Activated CD8-positive, alpha-beta memory T cell treated with anti-CD3 and anti-CD28 coated beads, Interleukin-2, amount 10 ng/mL, durations not matched to agents 7 days and 5 days (primary cell): ENCODE data around the gene VSX1. TPM values are rescaled to one million over a fixed set of nuclear protein-coding genes. Genes with fewer than 3 reads are reported as not detected.

Source experiments
- ATAC-seq: fragments of 150-1000 bp; cut with Tn5 transposase; one replicate; pipeline ENCODE4 v1.10.0; 2021; ENCODE audit warnings: moderate library complexity
- CTCF ChIA-PET: fragments of 350-600 bp; sonication (Branson Sonifier 250); formaldehyde crosslinking; loops from one replicate; lab custom pipeline; 2021; ENCODE audit warnings: antibody characterized with exemption; lab: Charles Lee
- DNase-seq: peaks from one replicate; pipeline ENCODE4 v3.0.0-alpha.2; 2020
- H3K27ac Mint-ChIP-seq: one replicate; pipeline ENCODE4 v1.8.0; 2021; ENCODE audit warnings: mild to moderate bottlenecking, mixed read lengths
- H3K27me3 Mint-ChIP-seq: one replicate; pipeline ENCODE4 v1.8.0; 2021; ENCODE audit warnings: mixed read lengths
- H3K36me3 Mint-ChIP-seq: one replicate; pipeline ENCODE4 v1.8.0; 2021; ENCODE audit warnings: mild to moderate bottlenecking, mixed read lengths
- H3K4me1 Mint-ChIP-seq: one replicate; pipeline ENCODE4 v1.8.0; 2021; ENCODE audit warnings: mixed read lengths
- H3K4me3 Mint-ChIP-seq: one replicate; pipeline ENCODE4 v1.8.0; 2021; ENCODE audit warnings: mild to moderate bottlenecking, moderate library complexity, mixed read lengths
- H3K9me3 Mint-ChIP-seq: one replicate; pipeline ENCODE4 v1.8.0; 2022; ENCODE audit warnings: low read depth, mixed read lengths
- total RNA-seq, 2 experiments: library from RNA; stranded (reverse); gene quantifications; one replicate each; pipeline ENCODE4 v1.2.3, GENCODE V29; 2021

VSX1 gene
- total RNA-seq, 2 experiments from 2014 or later = not detected

DNA sequence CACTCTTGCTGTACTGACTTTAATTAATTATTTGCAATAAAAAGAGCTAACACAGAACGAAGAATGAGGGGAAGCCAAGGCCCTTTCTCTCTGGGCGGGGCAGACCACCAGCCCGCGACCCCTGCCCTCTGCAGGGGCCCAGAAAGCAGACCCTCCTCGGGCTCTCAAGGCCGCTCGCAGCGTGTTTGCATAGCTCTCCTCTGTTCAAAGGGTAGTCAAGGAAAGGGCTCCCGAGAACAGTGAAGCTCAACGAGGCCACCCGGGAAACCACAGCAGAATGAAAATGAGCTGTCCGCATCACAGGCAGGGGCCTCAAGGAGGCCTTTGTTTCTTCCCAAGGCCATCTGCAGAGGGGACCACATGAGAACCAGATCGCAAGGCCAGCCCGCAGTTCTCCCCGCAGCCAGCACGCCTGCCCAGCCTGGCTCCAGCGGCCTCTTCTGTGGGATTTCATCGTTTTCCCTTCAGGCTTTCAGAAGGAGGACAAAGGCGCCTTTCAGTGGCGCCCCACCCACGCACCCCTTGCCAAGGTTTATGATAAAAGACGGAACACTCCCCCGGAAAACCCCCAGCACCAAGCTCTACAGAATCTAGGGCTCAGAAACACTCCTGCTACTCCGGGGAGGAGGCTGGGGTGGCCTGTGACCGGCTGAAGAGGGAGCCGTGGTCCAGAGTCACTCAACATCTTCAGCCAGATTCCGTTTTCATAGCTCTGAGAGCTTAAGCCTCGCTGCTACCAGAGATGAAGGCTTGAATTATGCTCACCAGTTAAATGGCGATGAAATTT, 49.3 kb downstream of the VSX1 start:
- Mint-ChIP-seq H3K4me3 (no peak overlapping the region), H3K9me3 (no peaks in the 10 kb centered on the region), H3K27ac (no peak overlapping the region), H3K4me1 (peaks cover 26% of the 10 kb centered on the region), H3K27me3 (no peaks in the 10 kb centered on the region), H3K36me3 (peaks cover 8% of the 10 kb centered on the region)
- DNase-seq (no peak), ATAC-seq (no peak)
- CTCF ChIA-PET = interaction anchor here (1.3 kb wide), 1 partner anchor 33 kb away, joined by 3 read pairs; no protein-coding TSS in a partner anchor

DNA sequence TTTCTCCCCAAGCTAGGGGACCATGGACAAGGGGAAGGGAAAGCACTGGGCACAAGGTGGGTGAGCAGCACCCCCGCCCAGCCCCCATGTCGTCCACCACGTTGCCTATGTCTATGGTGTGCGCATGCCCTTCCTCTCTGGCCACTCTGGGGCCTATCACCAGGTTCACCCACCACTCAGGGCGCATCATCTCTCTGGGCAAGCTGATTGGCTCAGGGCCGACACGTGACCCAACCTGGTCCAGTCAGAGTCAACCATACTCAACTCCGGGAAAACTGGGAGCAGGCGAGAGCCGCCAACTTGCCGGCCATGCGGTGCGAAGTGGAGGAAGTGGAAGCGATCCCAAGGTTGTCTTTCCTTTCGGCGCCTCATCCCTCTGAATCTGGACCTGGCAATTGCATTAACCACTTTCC, 49.9 kb downstream of the VSX1 start:
- H3K27me3 Mint-ChIP-seq = no peaks in the 10 kb centered on the region
- no peak for ATAC-seq
- CTCF ChIA-PET = interaction anchor here (1.1 to 1.3 kb wide), 2 partner anchors 25 to 33 kb away, joined by 3 read pairs; no protein-coding TSS in a partner anchor
- H3K4me1 Mint-ChIP-seq = peaks cover 20% of the 10 kb centered on the region
- no peak for DNase-seq
- no peak overlapping the region for H3K27ac Mint-ChIP-seq
- no peaks in the 10 kb centered on the region for H3K9me3 Mint-ChIP-seq
- no peak overlapping the region for H3K4me3 Mint-ChIP-seq
- H3K36me3 Mint-ChIP-seq = peaks cover 12% of the 10 kb centered on the region

DNA sequence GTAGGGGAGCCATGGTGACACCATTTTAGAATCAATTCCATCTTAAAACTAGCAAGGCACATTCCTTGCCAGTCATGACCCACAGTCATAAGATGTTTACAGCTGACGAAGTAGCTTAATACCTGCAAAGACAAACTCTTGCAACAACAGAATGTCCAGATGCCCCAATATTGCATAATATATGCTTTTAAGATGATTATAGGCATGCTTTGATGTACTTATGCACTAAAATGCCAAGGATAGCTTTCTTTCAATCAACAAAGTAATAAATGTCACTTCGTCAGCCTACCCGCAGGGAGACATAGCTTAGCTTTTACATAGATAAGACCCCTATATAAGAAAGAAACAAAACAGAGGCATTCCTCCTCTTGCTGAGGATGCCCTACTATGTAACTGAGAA, 50.7 kb downstream of the VSX1 start:
- peaks cover 11% of the 10 kb centered on the region for H3K4me1 Mint-ChIP-seq
- H3K27me3 Mint-ChIP-seq = no peaks in the 10 kb centered on the region
- DNase-seq (no peak), ATAC-seq (no peak)
- no peaks in the 10 kb centered on the region for H3K9me3 Mint-ChIP-seq
- CTCF ChIA-PET = interaction anchor here (1.1 kb wide), 1 partner anchor 25 kb away, joined by 3 read pairs; no protein-coding TSS in a partner anchor
- no peak overlapping the region for H3K27ac Mint-ChIP-seq
- peaks cover 12% of the 10 kb centered on the region for H3K36me3 Mint-ChIP-seq
- H3K4me3 Mint-ChIP-seq = no peak overlapping the region

DNA sequence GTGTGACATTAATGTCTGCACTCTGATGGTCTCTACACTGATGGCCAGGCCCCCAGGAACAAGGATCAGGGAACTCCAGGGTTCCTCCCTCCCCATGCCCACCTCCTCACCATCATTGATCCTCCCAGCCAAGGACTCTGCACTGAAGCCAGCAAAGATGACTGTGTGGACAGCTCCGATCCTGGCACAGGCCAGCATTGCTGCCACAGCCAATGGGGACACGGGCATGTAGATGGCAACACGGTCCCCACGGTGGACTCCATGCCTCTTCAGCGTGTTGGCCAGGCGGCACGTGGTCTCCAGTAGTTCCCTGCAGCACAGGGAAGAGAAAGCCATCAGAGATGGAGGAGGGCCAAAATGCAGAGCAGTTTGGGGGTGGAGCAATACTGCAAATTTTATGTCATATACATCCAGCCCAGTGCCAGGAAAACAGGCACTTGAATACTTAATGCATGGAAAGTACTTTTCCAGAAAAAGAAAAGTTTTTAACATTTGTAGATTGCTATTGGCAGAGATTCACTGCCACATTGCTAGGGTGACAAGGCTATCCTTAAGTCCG, 51.2 kb downstream of the VSX1 start:
- no peak overlapping the region for H3K4me3 Mint-ChIP-seq
- no peaks in the 10 kb centered on the region for H3K9me3 Mint-ChIP-seq
- ATAC-seq (no peak), DNase-seq (no peak)
- H3K27me3 Mint-ChIP-seq = no peaks in the 10 kb centered on the region
- peaks cover 12% of the 10 kb centered on the region for H3K36me3 Mint-ChIP-seq
- CTCF ChIA-PET = no interaction called here
- H3K4me1 Mint-ChIP-seq = peaks cover 6% of the 10 kb centered on the region
- no peak overlapping the region for H3K27ac Mint-ChIP-seq

DNA sequence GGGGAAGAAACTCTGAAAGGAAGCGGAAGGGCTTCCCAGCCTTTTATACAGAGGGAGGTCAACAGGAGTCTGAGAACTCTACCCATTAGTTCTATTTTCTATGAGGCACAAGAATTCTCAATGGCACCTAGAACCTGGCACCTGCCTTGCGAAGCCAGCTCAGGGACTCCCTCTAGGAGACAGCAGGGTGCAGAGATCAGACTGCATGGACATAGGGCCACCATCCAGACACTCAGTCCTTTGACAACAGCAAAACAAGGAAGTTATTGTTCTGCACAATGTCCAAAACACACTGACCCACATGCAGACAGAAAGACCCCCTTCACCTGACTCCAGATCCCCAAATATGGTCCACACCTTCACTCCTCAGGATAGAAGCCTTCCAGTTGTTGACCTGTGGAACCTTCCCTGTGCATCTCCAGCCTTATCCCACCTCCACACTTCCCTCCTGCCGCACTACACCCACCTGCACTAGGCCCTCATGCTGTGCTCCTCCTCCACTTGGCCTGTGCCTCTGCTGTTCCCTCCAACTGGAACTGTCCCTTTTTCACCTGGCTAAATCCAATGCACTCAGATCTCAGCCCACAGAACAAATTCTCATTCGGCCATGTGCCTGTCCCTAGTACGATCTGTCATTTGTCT, 51.8 kb downstream of the VSX1 start:
- Mint-ChIP-seq H3K4me3 (no peak overlapping the region), H3K36me3 (peaks cover 12% of the 10 kb centered on the region), H3K27me3 (no peaks in the 10 kb centered on the region), H3K27ac (no peak overlapping the region), H3K4me1 (peaks cover 4% of the 10 kb centered on the region), H3K9me3 (no peaks in the 10 kb centered on the region)
- ATAC-seq (no peak), DNase-seq (no peak)
- CTCF ChIA-PET = no interaction called here

DNA sequence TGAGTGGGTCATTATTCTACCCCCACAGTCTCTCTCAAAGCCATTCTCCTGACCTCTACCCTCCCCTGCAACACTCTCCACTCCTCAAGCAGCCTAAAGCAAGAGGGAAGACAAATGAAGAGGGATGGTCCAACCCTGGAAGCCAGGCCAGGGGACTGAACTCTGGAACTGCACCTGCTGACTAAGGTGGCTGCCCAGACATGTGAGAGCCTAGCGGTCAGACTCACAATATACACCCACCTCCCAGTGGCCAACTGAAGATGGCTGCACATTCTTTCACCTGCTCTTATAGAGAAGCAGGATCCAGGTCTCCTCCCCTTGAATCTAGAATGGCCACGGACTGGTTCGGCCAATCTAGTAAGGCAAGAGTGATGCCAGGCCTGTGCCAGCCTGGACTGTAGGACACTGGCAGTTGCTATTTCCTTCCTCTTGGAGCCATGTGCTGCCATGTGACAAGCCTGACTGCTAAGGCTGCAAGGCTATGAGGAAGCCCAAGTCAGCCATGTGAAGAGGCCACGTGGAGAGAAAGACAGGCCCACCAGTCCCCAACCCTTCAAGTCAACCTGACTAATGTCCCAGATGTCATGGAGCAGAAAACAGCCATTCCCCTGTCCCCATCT, 55.8 kb downstream of the VSX1 start:
- no peak overlapping the region for H3K4me3 Mint-ChIP-seq
- DNase-seq (no peak), ATAC-seq (no peak)
- no peak overlapping the region for H3K27ac Mint-ChIP-seq
- peaks cover 12% of the 10 kb centered on the region for H3K36me3 Mint-ChIP-seq
- no peaks in the 10 kb centered on the region for H3K27me3 Mint-ChIP-seq
- CTCF ChIA-PET = no interaction called here
- no peaks in the 10 kb centered on the region for H3K4me1 Mint-ChIP-seq
- H3K9me3 Mint-ChIP-seq = no peaks in the 10 kb centered on the region

Other genes starting within 250 kb of the VSX1 start
- gene CST7, start 132.9 kb downstream of the VSX1 start, total RNA-seq = 100 to 1,000 TPM; 177 to 202 TPM
- gene APMAP, start 89.4 kb downstream of the VSX1 start, total RNA-seq = 10 to 100 TPM; 47.5 to 56.0 TPM
- 10 to 100 TPM; 44.4 TPM for gene ACSS1, start 24.0 kb downstream of the VSX1 start, total RNA-seq
- 10 to 100 TPM; 37.6 to 42.0 TPM for gene ENTPD6, start 113.6 kb upstream of the VSX1 start, total RNA-seq
- gene PYGB, start 165.9 kb upstream of the VSX1 start, total RNA-seq = 10 to 100 TPM; 28.4 to 36.8 TPM